WTC11 (cell line): ENCODE measurements around the gene EXOC3L2.

ENCODE experiments used
- CTCF ChIP-seq: fragments of 200-600 bp; IDR thresholded peaks from 2 replicates; pipeline ENCODE4 v1.8.0; 2022; ENCODE audit warnings: antibody characterized with exemption
- ELF4 ChIP-seq: sonication (generic); formaldehyde crosslinking; IDR thresholded peaks from 2 replicates; pipeline ENCODE4 v1.8.1; 2022; ENCODE audit warnings: low read depth, mild to moderate bottlenecking, moderate library complexity, missing genetic modification reagents
- FOXJ3 ChIP-seq: sonication (generic); formaldehyde crosslinking; IDR thresholded peaks from 2 replicates; pipeline ENCODE4 v1.9.0; 2021; ENCODE audit warnings: missing genetic modification reagents, mild to moderate bottlenecking, borderline replicate concordance
- SMAD3 ChIP-seq: sonication (generic); formaldehyde crosslinking; IDR thresholded peaks from 2 replicates; pipeline ENCODE4 v1.8.0; 2022; ENCODE audit warnings: missing genetic modification reagents, mild to moderate bottlenecking, borderline replicate concordance
- SP1 ChIP-seq: sonication (generic); formaldehyde crosslinking; conservative IDR thresholded peaks from 2 replicates; pipeline ENCODE4 v1.8.1; 2022; ENCODE audit warnings: missing genetic modification reagents
- USF2 ChIP-seq: sonication (generic); formaldehyde crosslinking; IDR thresholded peaks from 2 replicates; pipeline ENCODE4 v1.8.1; 2023; ENCODE audit warnings: mild to moderate bottlenecking, missing genetic modification reagents, moderate library complexity
- TF ChIP-seq, protein P1 (sequence below): sonication (generic); formaldehyde crosslinking; IDR thresholded peaks from 2 replicates; pipeline ENCODE4 v1.8.0; 2022; ENCODE audit warnings: mild to moderate bottlenecking, missing genetic modification reagents
- TF ChIP-seq, protein P2 (sequence below): sonication (generic); formaldehyde crosslinking; IDR thresholded peaks from 2 replicates; pipeline ENCODE4 v1.8.0; 2022; ENCODE audit warnings: missing genetic modification reagents

DNA sequence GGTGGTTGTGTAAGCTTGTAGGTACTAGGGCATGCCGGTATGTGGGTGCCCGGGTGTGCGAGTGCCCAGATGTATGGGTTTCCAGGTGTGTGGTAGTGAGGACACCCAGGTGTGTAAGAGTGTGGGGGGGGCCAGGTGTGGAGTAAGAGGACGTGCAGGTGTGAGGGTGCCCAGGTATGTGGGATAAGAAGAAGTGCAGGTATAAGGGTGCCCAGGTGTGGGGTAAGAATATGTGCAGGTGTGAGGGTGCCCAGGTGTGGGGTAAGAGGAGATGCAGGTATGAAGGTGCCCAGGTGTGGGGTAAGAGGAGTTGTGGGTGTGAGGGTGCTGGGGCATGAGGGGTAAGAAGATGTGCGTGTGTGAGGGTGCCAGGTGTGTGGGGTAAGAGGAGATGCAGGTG is 20.2 kb upstream of the EXOC3L2 start:
- no peak for TF ChIP-seq SP1 (CRISPR knock-in tag)
- TF ChIP-seq SMAD3 = no peak
- TF ChIP-seq, protein P1, sequence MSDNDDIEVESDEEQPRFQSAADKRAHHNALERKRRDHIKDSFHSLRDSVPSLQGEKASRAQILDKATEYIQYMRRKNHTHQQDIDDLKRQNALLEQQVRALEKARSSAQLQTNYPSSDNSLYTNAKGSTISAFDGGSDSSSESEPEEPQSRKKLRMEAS = no peak
- no peak for TF ChIP-seq ELF4
- no peak for TF ChIP-seq CTCF
- TF ChIP-seq, protein P2, sequence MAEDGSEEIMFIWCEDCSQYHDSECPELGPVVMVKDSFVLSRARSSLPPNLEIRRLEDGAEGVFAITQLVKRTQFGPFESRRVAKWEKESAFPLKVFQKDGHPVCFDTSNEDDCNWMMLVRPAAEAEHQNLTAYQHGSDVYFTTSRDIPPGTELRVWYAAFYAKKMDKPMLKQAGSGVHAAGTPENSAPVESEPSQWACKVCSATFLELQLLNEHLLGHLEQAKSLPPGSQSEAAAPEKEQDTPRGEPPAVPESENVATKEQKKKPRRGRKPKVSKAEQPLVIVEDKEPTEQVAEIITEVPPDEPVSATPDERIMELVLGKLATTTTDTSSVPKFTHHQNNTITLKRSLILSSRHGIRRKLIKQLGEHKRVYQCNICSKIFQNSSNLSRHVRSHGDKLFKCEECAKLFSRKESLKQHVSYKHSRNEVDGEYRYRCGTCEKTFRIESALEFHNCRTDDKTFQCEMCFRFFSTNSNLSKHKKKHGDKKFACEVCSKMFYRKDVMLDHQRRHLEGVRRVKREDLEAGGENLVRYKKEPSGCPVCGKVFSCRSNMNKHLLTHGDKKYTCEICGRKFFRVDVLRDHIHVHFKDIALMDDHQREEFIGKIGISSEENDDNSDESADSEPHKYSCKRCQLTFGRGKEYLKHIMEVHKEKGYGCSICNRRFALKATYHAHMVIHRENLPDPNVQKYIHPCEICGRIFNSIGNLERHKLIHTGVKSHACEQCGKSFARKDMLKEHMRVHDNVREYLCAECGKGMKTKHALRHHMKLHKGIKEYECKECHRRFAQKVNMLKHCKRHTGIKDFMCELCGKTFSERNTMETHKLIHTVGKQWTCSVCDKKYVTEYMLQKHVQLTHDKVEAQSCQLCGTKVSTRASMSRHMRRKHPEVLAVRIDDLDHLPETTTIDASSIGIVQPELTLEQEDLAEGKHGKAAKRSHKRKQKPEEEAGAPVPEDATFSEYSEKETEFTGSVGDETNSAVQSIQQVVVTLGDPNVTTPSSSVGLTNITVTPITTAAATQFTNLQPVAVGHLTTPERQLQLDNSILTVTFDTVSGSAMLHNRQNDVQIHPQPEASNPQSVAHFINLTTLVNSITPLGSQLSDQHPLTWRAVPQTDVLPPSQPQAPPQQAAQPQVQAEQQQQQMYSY (CRISPR knock-in tag) = no peak
- TF ChIP-seq FOXJ3 (CRISPR knock-in tag) = no peak
- TF ChIP-seq USF2 (CRISPR knock-in tag) = no peak
